MM.1S (cell line): ENCODE measurements around the gene SAP30BP.

Source experiments
- CTCF ChIP-seq: fragments of 300-600 bp; sonication (generic); IDR thresholded peaks from 2 replicates; pipeline ENCODE4 v1.5.1; 2016; ENCODE audit warnings: antibody characterized with exemption, low read length, mixed read lengths
- EZH2phosphoT487 ChIP-seq: fragments of 300-600 bp; sonication (generic); IDR thresholded peaks from 2 replicates; pipeline ENCODE4 v1.6.1; 2018; ENCODE audit warnings: antibody characterized with exemption, low read length

GRCh38 chr17:75704963-75705875 is 38.1 kb downstream of the SAP30BP start:
- TF ChIP-seq CTCF = no peak
- TF ChIP-seq EZH2phosphoT487 = no peak
